Stimulated activated CD4-positive, alpha-beta T cell treated with anti-CD3 and anti-CD28 coated beads, Interleukin-1b, Interleukin-23, amount 100 ng/mL, for 24 hours (primary cell): ENCODE results near the gene SYDE2.
"Not testable (repeated sequence)": the region's sequence is repeated elsewhere in the genome, so short reads cannot be mapped to it uniquely, and the experiment has no call there.

Experiments used
- DNase-seq, 4 experiments: peaks; one replicate each; pipeline ENCODE4 v3.0.0-alpha.2; 2020; ENCODE audit warnings: low read depth in 4 of 4, low spot score in 1 of 4

SYDE2 gene

DNA sequence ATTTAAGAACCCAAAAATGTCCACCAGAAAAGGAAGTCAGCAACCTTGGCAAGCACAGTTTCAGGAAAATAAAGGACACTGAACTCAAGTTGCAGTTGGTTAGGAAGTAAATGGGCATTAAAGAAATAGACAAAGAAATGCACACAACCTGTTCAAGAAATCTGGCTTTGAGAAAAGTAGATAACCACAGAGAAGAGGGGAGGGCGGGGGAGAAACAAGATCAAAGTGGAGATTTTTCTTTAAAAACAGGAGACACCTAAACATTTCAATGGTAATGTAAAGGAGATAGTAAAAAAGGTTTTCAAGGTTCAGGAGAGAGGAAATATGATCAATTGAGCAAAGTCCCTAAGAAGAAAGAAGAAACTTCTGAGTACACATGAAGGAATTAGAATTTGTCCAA lies 29.1 kb downstream of the SYDE2 start:
- no peak for DNase-seq

DNA sequence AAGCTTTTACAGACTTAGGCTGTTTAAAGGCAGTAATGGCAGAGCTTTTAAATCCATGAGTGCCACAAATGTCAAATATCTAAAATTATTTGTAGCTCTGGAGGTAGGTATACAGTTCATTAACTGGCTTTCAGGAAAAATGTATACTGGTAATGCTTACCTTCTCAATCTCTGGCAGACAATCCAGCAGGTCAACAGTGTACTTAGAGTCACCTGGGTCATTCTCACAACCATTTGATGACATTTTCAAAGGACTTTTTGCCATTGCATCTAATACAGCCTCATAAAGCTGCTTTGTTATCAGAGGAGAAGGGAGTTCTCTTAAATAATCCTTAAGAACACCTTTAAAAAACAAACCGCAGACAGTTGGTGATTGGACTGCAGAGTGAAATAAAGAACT lies 31.9 kb downstream of the SYDE2 start:
- DNase-seq: no peak

DNA sequence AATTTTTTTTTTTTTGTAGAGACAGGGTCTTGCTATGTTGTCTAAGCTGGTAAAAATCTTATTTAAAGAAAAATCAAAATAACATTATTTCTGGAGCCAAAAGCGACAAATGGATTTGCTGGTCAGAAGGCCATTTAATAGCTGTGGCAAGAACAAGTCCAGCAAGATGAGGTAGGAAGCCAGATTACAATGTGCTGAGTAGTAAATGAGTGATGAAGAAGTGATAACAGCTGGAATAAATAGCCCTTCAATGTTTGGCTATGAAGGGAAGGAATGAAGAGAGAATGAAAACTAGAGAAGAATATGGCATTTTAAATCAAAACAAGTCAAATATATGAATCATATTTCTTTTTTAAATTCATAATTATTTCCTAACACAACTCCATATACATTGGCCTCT lies 34.5 kb downstream of the SYDE2 start:
- no peak for DNase-seq

DNA sequence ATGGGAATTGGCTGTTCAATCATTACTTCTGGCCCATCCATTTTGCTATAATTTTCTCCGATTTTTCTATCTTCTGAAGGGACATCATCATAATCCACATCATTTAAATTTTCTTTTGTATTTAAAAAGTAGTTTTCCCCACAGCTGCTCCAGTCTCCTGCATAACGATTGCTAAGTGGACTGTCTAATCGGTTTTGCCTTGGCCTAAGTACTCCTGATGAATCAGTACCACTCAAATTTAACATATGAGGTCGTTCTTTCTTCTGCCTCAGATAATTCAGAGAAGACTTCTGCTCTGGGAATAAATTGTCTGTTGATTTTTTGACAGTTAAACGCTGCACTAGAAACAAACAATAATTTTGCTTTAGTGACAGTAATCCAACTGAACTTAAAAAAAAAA lies 41.9 kb downstream of the SYDE2 start:
- DNase-seq: no peak

DNA sequence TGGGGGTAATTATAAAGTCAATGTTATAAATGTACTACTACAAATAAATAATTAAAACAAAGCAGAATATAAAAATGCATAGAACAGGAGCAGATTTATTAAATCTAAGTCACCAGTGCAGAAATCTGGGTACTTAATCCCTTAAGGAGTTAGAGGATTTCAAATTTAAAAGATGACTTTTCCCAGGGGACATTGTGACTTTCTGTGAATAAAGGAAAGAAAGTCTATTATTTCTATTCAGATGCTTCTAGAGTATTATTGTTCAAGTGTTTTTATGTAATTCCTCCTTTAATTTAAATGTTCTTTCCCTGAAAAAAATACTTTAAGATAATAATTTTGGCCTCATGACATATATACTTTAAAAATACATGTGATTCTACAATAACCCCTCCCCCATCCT lies 43.4 kb downstream of the SYDE2 start:
- no peak for DNase-seq

DNA sequence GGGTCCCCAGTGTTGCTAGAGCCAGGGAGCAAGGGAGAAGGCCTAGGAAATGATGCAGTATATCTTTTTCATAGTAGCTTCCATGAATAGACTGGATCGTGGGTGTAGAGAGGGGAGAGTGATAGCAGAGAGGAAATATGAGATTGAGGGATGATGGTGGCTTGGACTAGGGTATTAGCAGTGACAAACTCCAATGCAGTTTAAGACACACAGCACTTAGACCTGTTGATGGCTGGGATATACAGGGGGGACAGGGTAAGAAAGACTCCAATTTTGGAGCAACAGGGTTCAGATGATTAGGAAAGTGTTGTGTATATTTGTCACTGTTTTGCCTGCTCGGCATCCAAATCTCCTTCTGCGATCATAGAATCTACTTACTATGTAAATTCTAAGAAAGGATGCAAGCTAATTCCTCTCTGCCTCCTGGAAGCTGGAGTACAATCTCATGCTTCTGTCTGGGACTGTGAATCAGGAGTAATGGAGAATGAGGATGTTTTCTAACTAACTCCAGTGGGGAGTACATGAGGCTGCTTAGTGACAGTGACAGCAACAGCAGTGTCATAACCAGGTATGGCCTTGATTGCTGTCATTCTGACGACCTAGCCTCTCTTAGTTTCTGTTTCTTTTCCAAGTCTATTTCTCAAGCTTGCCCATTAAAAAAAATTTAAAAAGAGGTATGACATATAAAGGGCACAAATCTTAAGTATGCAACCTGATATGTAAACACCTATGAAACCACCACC lies 47.5 kb downstream of the SYDE2 start:
- DNase-seq: no peak

DNA sequence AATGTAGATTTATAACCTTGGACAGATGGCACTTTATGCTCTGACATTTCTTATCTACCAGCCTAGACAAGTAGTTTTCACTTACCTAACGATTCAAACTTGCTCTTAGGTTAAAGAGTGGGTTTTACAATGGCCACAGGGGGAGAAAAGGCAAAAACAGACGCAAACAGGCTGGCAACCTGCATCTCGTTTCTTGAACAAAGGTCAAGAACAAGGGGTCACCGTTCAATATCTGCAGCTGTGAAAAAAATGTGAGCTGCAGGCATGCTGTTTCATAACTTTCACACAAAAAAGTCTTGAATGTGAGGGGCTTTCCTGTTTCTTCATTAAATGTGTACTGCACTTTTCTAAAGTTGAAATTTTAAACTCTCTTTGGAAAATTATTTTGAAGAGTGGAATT lies 49.4 kb downstream of the SYDE2 start:
- no peak for DNase-seq

DNA sequence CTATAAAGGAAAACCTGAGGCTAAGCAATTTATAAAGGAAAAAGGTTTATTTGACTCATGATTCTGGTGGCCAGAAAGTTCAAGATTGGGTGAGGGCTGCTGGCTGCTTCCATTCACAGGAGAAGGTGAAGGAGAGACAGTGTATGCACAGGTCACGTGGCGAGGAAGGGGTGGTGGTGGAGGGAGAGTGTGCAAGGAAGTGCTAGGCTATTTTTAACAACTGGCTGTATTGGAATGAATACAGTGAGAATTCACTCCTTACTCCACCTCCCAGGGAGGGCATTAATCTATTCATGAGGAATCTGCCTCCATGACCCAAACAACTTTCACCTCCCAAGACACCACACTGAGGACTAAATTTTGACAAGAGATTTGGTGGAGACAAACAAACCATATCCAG lies 51.0 kb downstream of the SYDE2 start:
- no peak for DNase-seq

DNA sequence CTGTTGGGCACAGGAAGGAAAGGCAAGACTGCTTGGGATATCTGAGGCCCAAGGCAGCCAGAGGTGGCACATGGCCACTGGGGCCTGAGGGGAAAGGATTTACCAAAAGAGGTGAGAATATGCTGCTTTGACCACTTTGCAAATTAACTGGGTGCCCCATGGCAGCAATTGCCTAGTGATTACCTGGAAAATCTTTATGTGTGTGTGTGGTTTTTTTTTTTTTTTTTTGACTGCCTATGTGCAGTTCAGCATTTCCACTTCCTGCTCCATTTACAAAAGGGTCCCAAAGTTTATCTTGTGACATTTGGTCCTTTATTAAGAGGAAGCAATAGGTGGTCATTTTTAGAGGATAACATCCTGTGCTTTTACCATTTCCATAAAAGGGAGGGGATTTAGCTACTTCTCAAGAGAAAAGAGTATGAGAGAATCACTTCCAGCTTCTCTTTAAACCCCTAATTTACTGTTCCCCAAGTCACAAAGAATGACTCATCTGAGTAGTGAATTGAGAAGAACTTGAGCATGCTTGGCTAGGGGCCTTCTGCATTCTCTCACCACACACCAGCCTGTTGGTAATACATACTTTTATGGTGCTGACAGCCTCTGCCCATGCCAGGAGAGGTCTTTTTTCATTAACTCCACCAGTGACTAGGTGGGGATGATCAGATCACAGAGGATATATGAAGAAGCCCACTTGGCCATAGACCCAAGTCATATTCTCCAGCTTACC lies 52.1 kb downstream of the SYDE2 start:
- no peak for DNase-seq

DNA sequence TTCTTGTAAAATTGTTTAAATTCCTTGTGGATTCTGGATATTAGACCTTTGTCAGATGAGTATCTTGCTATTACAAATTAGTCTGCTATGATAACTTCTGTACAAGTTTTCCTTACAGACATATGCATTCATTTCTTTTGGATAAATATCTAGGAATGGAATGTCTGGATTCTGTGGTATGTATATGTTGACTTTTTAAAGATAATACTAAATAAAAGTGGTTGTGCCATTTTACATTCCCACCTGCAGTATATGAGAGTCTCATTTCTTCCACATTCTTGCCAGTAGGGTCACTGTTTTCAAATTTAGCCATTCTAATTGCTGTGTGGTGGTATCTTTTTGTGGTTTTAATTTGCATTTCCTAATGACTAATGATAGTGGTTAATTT lies 53.9 kb downstream of the SYDE2 start:
- DNase-seq: no peak

DNA sequence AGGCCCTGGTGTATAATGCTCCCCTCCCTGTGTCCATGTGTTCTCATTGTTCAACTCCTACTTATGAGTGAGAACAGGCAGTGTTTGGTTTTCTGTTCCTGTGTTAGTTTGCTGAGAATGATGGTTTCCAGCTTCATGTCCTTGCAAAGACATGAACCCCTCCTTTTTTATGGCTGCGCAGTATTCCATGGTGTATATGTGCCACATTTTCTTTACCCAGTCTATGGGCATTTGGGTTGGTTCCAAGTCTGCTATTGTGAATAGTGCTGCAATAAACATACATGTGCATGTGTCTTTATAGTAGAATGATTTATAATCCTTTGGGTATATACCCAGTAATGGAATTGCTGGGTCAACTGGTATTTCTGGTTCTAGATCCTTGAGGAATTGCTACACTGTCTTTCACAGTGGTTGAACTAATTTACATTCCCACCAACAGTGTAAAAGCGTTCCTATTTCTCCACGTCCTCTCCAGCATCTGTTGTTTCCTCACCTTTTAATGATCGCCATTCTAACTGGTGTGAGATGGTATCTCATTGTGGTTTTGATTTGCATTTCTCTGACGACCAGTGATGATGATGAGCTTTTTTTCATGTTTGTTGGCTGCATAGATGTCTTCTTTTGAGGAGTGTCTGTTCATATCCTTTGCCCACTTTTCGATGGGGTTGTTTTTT lies 54.4 kb downstream of the SYDE2 start:
- not testable (repeated sequence) for DNase-seq

DNA sequence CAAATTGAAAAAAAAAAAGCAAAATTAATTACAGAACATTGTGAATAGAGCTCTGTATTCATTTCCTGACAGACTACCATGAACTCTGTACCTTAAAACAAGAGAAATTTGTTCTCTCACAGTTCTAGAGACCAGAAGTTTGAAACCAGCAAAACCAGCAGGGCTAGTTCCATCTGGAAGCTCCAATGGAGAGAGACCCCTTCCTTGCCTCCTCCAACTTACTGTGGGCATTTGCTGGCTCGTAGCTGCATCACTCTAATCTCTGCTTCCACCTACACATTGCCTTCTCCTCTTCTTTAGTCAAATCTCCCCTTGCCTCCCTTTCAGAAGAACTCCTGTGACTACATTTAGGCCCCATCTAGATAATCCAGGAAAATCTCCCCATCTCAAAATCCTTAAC lies 56.5 kb downstream of the SYDE2 start:
- DNase-seq: no peak

DNA sequence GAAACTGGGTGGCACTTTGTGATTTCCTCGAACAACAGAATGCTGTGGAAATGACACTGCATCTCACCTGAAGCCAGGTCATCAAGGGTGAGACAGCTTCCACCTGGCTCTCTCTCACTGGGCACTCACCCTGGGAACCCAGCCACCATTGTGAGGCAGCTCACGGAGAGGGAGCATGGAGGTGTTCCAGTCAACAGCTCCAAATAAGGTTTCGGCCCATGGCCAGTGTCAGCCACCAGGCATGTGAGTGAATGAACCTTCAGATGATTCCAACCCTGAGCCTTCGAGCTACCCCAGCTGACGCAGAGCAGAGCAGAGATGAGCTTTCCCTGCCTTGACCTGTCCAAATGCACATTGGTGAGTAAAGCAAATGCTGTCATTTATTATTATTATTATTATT lies 58.1 kb downstream of the SYDE2 start:
- DNase-seq: no peak

DNA sequence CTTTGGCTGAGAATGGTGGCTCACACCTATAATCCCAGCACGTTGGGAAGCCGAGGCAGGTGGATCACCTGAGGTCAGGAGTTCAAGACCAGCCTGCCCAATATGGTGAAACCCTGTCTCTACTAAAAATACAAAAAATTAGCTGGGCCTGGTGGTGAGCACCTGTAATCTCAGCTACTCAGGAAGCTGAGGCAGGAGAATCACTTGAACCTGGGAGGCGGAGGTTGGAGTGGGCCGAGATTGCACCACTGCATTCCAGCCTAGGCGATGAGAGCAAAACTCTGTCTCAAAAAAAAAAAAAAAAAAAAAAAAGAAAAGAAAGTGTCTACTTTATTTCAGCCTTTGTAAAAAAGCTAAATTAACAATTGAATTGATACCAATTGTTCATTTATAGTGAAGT lies 62.4 kb downstream of the SYDE2 start:
- DNase-seq: not testable (repeated sequence)

DNA sequence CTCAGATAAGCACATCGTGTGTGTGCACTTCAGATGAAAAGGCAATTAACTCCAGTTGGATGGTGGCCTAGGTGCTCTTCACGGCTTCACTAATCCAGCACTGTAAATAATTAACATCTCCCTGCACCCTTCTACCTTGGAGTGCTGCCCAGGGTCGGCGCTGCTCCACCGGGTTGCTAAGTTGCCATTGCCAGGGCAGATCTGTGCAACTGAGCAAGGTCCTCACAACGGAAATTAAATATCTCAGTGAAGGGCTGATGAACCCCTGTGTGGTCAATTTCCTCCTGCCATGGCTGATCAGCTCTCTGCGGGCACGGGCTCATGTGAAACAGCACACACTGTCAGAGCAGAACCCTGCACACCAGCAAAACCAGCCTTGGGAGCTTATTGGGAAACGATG lies 63.2 kb downstream of the SYDE2 start:
- DNase-seq: no peak

DNA sequence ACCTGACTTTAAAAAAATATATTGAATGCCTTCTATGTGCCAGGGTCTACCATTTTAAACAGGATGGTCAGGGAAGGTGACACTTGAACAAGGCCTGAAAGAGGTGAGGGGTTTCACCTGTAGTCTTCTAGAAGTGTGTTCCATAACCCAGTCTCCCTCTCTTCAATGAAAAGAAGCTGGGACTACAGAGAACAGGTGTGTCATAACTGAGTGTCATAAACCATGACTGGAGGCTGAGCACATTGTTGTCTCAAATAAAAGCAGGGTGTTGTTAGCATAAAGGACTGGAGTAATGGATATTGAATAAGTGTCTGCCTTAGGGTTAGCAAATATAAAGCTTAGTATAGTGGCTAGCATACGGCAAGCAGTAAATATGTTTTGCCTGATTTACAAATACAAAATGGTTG lies 65.4 kb downstream of the SYDE2 start:
- DNase-seq: no peak

DNA sequence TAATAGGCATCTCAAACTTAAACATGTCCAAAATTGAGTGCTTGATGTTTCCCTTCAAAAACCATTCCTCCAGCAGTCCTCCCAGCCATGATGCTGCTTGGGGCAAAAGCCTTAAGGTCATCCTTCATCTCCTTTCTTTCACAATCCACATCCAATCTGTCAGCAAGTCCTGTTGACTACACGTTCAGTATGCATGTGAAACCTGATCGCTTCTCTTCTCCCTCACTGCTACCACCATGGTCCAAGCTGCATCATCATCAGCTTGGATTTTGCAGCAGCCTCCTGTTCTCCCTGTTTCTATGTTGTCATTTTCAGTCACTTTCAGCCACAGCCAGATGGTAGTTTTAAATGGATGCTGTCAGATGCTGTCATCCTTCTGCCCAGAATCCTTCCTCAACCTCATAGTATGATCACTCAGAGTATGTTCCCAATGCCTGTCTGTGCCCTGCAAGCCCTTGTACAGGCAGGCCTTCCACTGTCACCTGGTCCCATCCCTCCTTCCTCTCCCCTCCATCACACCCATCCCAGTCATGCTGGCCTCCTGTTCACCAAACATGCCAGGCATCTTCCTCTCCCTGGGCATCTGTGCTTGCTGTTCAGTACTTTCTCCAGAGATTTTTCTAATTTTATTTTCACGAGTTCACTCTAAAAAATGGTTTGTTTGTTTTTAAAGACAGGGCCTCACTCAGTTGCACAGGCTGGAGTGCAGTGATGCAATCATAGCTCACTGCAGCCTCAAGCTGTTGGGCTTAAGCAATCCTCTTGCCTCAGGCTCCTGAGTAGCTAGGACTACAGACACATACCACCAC lies 66.0 kb downstream of the SYDE2 start:
- no peak for DNase-seq

DNA sequence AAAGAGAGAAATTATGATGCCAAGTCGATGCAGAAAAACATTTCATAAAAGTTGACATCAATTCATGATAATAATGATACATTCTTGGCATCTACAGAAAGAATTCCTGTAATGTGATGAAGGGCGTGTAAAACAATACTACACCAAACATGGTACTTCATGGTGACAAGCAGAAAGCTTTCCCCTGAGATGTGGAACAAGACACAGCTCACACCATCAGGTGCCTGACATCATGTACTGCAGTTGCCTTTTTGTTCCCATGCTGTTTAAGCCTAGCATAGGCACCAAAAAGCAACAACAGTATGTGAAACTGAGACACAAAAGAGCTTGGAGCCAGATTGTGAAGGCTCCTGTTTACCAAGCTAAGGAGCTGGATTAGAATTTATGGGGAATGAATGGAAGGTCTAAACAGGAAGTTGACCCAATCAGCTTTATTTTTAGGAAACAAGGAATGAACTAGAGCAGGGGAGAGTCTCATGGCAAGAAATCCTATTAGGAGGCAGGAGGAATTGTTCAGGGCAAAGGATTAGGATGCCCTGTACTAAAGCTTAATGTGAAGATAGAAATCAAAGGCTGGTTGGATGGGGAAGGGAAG lies 67.2 kb downstream of the SYDE2 start:
- no peak for DNase-seq

DNA sequence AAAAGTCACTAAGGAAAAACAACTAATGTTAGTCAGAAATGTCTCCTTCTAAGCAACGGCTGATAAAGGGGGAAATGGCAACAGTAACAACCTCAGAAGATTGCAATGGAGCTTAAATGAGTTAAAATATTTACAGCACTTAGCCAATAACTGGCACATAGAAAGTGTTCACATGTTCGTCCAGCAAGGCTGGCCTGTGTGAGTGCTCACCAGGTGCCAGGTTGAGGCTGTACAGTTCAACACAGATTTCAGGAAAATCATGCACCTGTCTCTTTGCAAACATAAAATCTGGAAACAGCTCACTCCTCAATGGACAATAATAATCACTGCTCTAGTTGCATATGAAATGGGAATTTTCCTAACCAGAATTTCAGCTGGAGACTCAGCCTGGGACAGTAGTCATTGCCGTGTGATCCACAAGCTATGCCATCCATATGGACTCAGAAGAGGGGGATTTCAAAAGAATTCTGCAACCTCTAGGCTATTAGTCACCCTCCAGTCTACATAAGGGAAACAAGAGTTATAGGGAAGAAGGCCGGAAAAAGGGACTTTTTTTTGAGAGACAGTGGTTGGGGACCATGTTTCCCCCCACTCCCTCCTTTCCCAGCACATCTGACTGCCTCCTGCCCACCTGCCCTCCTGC lies 68.6 kb downstream of the SYDE2 start:
- no peak for DNase-seq

DNA sequence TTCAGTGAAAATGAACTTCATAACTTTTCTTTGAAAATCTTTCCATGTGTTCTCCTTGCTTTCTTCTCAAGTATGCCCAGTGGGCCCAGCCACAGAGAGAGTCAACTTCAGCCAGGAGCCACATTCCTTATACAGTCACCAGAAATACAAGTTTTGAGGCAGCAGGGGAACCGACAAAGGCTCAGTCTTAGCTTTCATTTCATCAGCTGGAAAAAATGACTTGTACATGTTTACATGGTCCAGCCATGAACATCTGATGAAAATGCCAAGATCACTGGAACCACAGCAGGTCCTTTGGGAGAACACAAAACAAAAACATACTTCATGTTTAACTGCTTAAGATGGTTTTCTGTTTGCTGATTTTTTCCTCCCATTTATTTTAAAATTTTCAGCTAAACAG lies 72.5 kb downstream of the SYDE2 start:
- no peak for DNase-seq

DNA sequence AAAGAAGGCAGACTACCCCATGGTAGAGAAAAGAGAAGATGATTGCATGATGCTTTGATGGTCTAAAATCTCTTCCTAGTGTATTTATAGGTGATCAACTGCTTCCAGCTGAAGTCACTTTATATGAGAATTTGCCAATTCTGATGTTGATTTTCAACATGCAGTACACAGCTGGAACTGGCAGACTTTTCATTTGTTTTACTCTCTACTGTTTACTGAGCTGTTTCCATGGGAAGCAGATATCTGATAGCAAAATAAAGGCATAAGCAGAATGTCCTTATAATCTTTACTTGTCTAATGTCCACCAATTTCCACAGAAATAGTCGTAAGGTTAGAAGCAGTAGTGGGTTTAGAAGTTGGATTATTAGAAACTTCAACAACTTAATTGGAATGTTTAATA lies 74.9 kb downstream of the SYDE2 start:
- no peak for DNase-seq
